ENCODE data around the gene NEURL3. TPM values are rescaled to one million over a fixed set of nuclear protein-coding genes. Genes with fewer than 3 reads are reported as not detected.

The NEURL3 gene
- polyA plus RNA-seq, 3 donors: not detected

DNA sequence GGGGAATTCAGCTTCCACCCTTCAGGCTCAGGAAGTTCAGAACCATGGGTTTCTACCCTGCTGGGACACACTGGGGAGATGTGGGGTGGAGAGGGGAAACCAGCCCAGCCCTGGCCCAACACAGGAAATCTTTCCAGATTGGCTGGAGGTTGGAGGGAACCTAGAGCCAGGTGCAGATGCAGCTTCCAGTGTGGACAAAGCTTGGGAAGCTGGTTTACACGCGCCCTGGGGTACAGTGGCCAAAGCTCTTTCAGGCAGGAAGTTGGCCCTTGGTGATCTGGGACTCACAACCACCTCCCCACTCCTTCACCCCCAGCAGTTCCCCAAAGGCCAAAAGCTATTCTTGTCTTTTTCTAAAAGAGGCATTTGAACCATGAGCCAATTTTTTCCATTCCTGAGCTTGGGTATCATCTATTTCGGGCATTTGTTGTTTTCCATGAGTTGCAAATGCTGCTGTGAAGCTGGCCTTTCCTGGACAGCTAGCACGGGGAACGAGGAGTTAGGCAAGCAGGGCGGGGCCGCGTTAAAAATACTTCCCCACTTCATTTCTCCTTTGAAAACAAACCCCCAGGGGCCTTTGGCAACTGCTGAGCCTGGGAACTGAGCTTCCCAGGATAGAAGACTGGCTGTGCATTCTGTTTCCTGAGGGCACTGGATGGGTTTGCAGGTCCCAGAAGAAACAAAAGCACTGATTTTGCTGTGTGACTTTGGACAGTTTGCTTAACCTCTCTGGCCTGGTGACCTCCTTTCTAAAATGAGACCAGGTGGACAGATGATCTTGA, 28.3 kb upstream of the NEURL3 start:
- H2AFZ ChIP-seq (ENCODE audit: insufficient read depth, low read depth, low read length, poor library complexity, severe bottlenecking): peak overlapping the region; percentile 18
- H3K79me2 ChIP-seq (ENCODE audit: insufficient read depth, low read length): peaks cover 13% of the 10 kb centered on the region
- no peaks in the 10 kb centered on the region for H3K36me3 ChIP-seq (replicated peaks in 1 of 2; ENCODE audit: control insufficient read depth in 1 of 2, insufficient read depth in 2 of 2, low read length in 2 of 2)
- H3K27me3 ChIP-seq (ENCODE audit: control insufficient read depth in 2 of 2, insufficient read depth in 2 of 2, low read length in 2 of 2): no peaks in the 10 kb centered on the region
- H3K4me1 Mint-ChIP-seq: peaks cover 65% of the 10 kb centered on the region
- H4K20me1 ChIP-seq (ENCODE audit: insufficient read depth, low read length): peaks cover 9% of the 10 kb centered on the region
- H3K36me3 Mint-ChIP-seq: peaks cover 0 to 4% of the 10 kb centered on the region in 2 donors
- H3K4me1 ChIP-seq (ENCODE audit: control insufficient read depth in 1 of 2, insufficient read depth in 2 of 2, low read length in 2 of 2): peaks cover 72 to 90% of the 10 kb centered on the region in 2 donors
- H3K9me3 ChIP-seq (replicated peaks in 1 of 2; ENCODE audit: control insufficient read depth in 1 of 2, insufficient read depth in 1 of 2, low read length in 2 of 2): no peaks in the 10 kb centered on the region
- peak overlapping the region; percentile 88 to 95 (median 93) for H3K27ac Mint-ChIP-seq
- peak overlapping the region; percentile 78 for H3K4me2 ChIP-seq (replicated peaks; ENCODE audit: extremely low read depth, low read length, poor library complexity, severe bottlenecking)
- H3K9me3 Mint-ChIP-seq: peaks cover 0 to 4% (median 0%) of the 10 kb centered on the region in 7 donors
- H3K9ac ChIP-seq (ENCODE audit: insufficient read depth, low read length, poor library complexity, severe bottlenecking): no peak overlapping the region
- H3K27ac ChIP-seq (ENCODE audit: low read depth in 1 of 2, low read length in 2 of 2): peak overlapping the region; percentile 75 to 78
- peak overlapping the region; percentile 12 to 67 for H3K4me3 Mint-ChIP-seq
- TF ChIP-seq, protein P1, sequence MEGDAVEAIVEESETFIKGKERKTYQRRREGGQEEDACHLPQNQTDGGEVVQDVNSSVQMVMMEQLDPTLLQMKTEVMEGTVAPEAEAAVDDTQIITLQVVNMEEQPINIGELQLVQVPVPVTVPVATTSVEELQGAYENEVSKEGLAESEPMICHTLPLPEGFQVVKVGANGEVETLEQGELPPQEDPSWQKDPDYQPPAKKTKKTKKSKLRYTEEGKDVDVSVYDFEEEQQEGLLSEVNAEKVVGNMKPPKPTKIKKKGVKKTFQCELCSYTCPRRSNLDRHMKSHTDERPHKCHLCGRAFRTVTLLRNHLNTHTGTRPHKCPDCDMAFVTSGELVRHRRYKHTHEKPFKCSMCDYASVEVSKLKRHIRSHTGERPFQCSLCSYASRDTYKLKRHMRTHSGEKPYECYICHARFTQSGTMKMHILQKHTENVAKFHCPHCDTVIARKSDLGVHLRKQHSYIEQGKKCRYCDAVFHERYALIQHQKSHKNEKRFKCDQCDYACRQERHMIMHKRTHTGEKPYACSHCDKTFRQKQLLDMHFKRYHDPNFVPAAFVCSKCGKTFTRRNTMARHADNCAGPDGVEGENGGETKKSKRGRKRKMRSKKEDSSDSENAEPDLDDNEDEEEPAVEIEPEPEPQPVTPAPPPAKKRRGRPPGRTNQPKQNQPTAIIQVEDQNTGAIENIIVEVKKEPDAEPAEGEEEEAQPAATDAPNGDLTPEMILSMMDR (IDR thresholded peaks at IDR 0.05): no peak
- intact Hi-C loops (cut with micrococcal nuclease): loop anchor here (10.0 kb wide), 1 partner anchor 389 kb away; the partner anchor contains the start of gene DUSP2 (in 2 of the 2)
- peaks cover 6 to 21% (median 16%) of the 10 kb centered on the region in 3 donors for H3K27me3 Mint-ChIP-seq (ENCODE audit: low read depth in 3 of 3)
- peak in 2 of 3 donors; percentile 73 to 85 for DNase-seq
- WGBS (ENCODE audit: insufficient coverage): 15% methylated on average over 3 of the region's 8 CpGs
- peak overlapping the region in 1 of 3 experiments; percentile 68 for H3K4me3 ChIP-seq (replicated peaks in 1 of 3; ENCODE audit: low read depth in 2 of 3, low read length in 3 of 3)

- H3K9me3 Mint-ChIP-seq: peaks cover 0 to 4% (median 0%) of the 10 kb centered on the region in 7 donors
- H4K20me1 ChIP-seq (ENCODE audit: insufficient read depth, low read length): peaks cover 5% of the 10 kb centered on the region
- peaks cover 6% of the 10 kb centered on the region for H3K79me2 ChIP-seq (ENCODE audit: insufficient read depth, low read length)
- H3K27ac ChIP-seq (ENCODE audit: low read depth in 1 of 2, low read length in 2 of 2): peak overlapping the region; percentile 75 to 78
- H3K9me3 ChIP-seq (replicated peaks in 1 of 2; ENCODE audit: control insufficient read depth in 1 of 2, insufficient read depth in 1 of 2, low read length in 2 of 2): no peaks in the 10 kb centered on the region
- no peaks in the 10 kb centered on the region for H3K27me3 ChIP-seq (ENCODE audit: control insufficient read depth in 2 of 2, insufficient read depth in 2 of 2, low read length in 2 of 2)
- intact Hi-C loops (cut with micrococcal nuclease): loop anchor here (10.0 kb wide), 1 partner anchor 388 kb away; the partner anchor contains the start of gene DUSP2 (in 2 of the 2)
- peak in 1 of 3 donors; percentile 25 for DNase-seq
- H3K4me1 ChIP-seq (ENCODE audit: control insufficient read depth in 1 of 2, insufficient read depth in 2 of 2, low read length in 2 of 2): peaks cover 72 to 90% of the 10 kb centered on the region in 2 donors
- WGBS (ENCODE audit: insufficient coverage): 94% methylated on average over 3 of the region's 7 CpGs
- peak overlapping the region; percentile 78 for H3K4me2 ChIP-seq (replicated peaks; ENCODE audit: extremely low read depth, low read length, poor library complexity, severe bottlenecking)
- no peaks in the 10 kb centered on the region for H3K36me3 ChIP-seq (replicated peaks in 1 of 2; ENCODE audit: control insufficient read depth in 1 of 2, insufficient read depth in 2 of 2, low read length in 2 of 2)
- no peak overlapping the region for H2AFZ ChIP-seq (ENCODE audit: insufficient read depth, low read depth, low read length, poor library complexity, severe bottlenecking)
- H3K27me3 Mint-ChIP-seq (ENCODE audit: low read depth in 3 of 3): peaks cover 8 to 22% (median 16%) of the 10 kb centered on the region in 3 donors
- H3K27ac Mint-ChIP-seq: peak overlapping the region; percentile 88 to 95 (median 93)
- peak overlapping the region; percentile 58 to 81 for H3K4me3 Mint-ChIP-seq
- peaks cover 69% of the 10 kb centered on the region for H3K4me1 Mint-ChIP-seq
- TF ChIP-seq, protein P1 (IDR thresholded peaks at IDR 0.05): no peak
- peaks cover 0 to 4% of the 10 kb centered on the region in 2 donors for H3K36me3 Mint-ChIP-seq
- H3K9ac ChIP-seq (ENCODE audit: insufficient read depth, low read length, poor library complexity, severe bottlenecking): no peak overlapping the region
- peak overlapping the region in 1 of 3 experiments; percentile 68 for H3K4me3 ChIP-seq (replicated peaks in 1 of 3; ENCODE audit: low read depth in 2 of 3, low read length in 3 of 3)
Measured at GRCh38 chr2:96532641-96533291, 27.6 kb upstream of the NEURL3 start.

Data from CD14-positive monocyte (primary cell).